Hematopoietic multipotent progenitor cell treated with erythropoietin and hydrocortisone succinate and interleukin-3 and kit ligand, for 15 days (in vitro differentiated cells): Measurements from ENCODE around the gene ADGRF3.
A peak's percentile ranks its signal among the peaks of the same experiment; 100 is the strongest.
"Not testable (repeated sequence)": the region's sequence is repeated elsewhere in the genome, so short reads cannot be mapped to it uniquely, and the experiment has no call there.

Experiments used
- DNase-seq: peaks from one replicate; pipeline ENCODE4 v3.0.0-alpha.2; 2015; ENCODE audit warnings: low spot score

ADGRF3 gene

GRCh38 chr2:26316845-26317244, 29.7 kb downstream of the ADGRF3 start:
- DNase-seq: no peak

GRCh38 chr2:26316041-26316440, 30.5 kb downstream of the ADGRF3 start:
- peak; percentile 31 for DNase-seq

- DNase-seq: no peak
Observed at GRCh38 chr2:26314243-26314642, 32.3 kb downstream of the ADGRF3 start.

GRCh38 chr2:26313446-26313845, 33.1 kb downstream of the ADGRF3 start:
- DNase-seq: no peak

- DNase-seq: no peak
Observed at GRCh38 chr2:26312471-26312870, 34.1 kb downstream of the ADGRF3 start.

- DNase-seq: no peak
Observed at GRCh38 chr2:26309921-26310320, 36.7 kb downstream of the ADGRF3 start.

GRCh38 chr2:26305540-26305939, 41.0 kb downstream of the ADGRF3 start:
- no peak for DNase-seq

GRCh38 chr2:26305094-26305493, 41.5 kb downstream of the ADGRF3 start:
- not testable (repeated sequence) for DNase-seq

- no peak for DNase-seq
Observed at GRCh38 chr2:26302846-26303245, 43.7 kb downstream of the ADGRF3 start.

- no peak for DNase-seq
Observed at GRCh38 chr2:26300234-26300925, 46.2 kb downstream of the ADGRF3 start.

- DNase-seq: peak; percentile 30
Observed at GRCh38 chr2:26299471-26300101, 47.0 kb downstream of the ADGRF3 start.

GRCh38 chr2:26298638-26299393, 47.8 kb downstream of the ADGRF3 start:
- peak; percentile 41 for DNase-seq

- DNase-seq: no peak
Observed at GRCh38 chr2:26298286-26298637, 48.3 kb downstream of the ADGRF3 start.

- DNase-seq: no peak
Observed at GRCh38 chr2:26297061-26297460, 49.5 kb downstream of the ADGRF3 start.

GRCh38 chr2:26295511-26295910, 51.1 kb downstream of the ADGRF3 start:
- no peak for DNase-seq

- no peak for DNase-seq
Observed at GRCh38 chr2:26292646-26293045, 53.9 kb downstream of the ADGRF3 start.

- DNase-seq: no peak
Observed at GRCh38 chr2:26290001-26290400, 56.6 kb downstream of the ADGRF3 start.

- DNase-seq: no peak
Observed at GRCh38 chr2:26285931-26286330, 60.7 kb downstream of the ADGRF3 start.

GRCh38 chr2:26284132-26284531, 62.5 kb downstream of the ADGRF3 start:
- no peak for DNase-seq

GRCh38 chr2:26283606-26284005, 63.0 kb downstream of the ADGRF3 start:
- no peak for DNase-seq

- DNase-seq: no peak
Observed at GRCh38 chr2:26281226-26281625, 65.4 kb downstream of the ADGRF3 start.

GRCh38 chr2:26279886-26280285, 66.7 kb downstream of the ADGRF3 start:
- DNase-seq: no peak
